SK-N-SH treated with all-trans-retinoic acid at 6 μM for 48 hours (cell line): ENCODE results near the gene GHRL.

ENCODE experiments used
- ARNTL ChIP-seq: fragments of 450-650 bp; formaldehyde crosslinking; IDR thresholded peaks from 2 replicates; pipeline ENCODE4 v1.5.0; 2020; ENCODE audit warnings: low read depth, mild to moderate bottlenecking, moderate library complexity, borderline replicate concordance
- BACH2 ChIP-seq: fragments of 250-450 bp; sonication (Bioruptor Pico); IDR thresholded peaks from 2 replicates; pipeline ENCODE4 v1.9.0; 2021; ENCODE audit warnings: mild to moderate bottlenecking, borderline replicate concordance
- PPARA ChIP-seq: fragments of 250-450 bp; sonication (Bioruptor Pico); IDR thresholded peaks from 2 replicates; pipeline ENCODE4 v1.5.0; 2020; ENCODE audit warnings: mild to moderate bottlenecking, borderline replicate concordance
- ZC3H10 ChIP-seq: fragments of 250-450 bp; sonication (Bioruptor Pico); IDR thresholded peaks from 2 replicates; pipeline ENCODE4 v1.5.1; 2021; ENCODE audit warnings: mild to moderate bottlenecking, moderate library complexity
- ZFP3 ChIP-seq: fragments of 250-450 bp; sonication (Bioruptor Pico); IDR thresholded peaks from 2 replicates; pipeline ENCODE4 v1.5.0; 2020; ENCODE audit warnings: mild to moderate bottlenecking, moderate library complexity
- ZFP30 ChIP-seq: fragments of 450-650 bp; formaldehyde crosslinking; IDR thresholded peaks from 2 replicates; pipeline ENCODE4 v1.5.0; 2022; ENCODE audit warnings: mild to moderate bottlenecking, moderate library complexity
- ZNF70 ChIP-seq: fragments of 450-650 bp; formaldehyde crosslinking; IDR thresholded peaks from 2 replicates; pipeline ENCODE4 v1.5.0; 2020; ENCODE audit warnings: mild to moderate bottlenecking, moderate library complexity
- TF ChIP-seq, protein P1 (sequence below): fragments of 250-450 bp; sonication (Bioruptor Pico); IDR thresholded peaks from 2 replicates; pipeline ENCODE4 v1.8.0; 2020; ENCODE audit warnings: mild to moderate bottlenecking, moderate library complexity, borderline replicate concordance

GRCh38 chr3:10273702-10274305 lies 18.9 kb downstream of the GHRL start:
- TF ChIP-seq ZFP3 (CRISPR knock-in tag) (no peak), ZC3H10 (no peak), ARNTL (CRISPR knock-in tag) (no peak), BACH2 (CRISPR knock-in tag) (no peak), ZNF70 (CRISPR knock-in tag) (no peak), PPARA (no peak), ZFP30 (CRISPR knock-in tag) (no peak)
- TF ChIP-seq, protein P1, sequence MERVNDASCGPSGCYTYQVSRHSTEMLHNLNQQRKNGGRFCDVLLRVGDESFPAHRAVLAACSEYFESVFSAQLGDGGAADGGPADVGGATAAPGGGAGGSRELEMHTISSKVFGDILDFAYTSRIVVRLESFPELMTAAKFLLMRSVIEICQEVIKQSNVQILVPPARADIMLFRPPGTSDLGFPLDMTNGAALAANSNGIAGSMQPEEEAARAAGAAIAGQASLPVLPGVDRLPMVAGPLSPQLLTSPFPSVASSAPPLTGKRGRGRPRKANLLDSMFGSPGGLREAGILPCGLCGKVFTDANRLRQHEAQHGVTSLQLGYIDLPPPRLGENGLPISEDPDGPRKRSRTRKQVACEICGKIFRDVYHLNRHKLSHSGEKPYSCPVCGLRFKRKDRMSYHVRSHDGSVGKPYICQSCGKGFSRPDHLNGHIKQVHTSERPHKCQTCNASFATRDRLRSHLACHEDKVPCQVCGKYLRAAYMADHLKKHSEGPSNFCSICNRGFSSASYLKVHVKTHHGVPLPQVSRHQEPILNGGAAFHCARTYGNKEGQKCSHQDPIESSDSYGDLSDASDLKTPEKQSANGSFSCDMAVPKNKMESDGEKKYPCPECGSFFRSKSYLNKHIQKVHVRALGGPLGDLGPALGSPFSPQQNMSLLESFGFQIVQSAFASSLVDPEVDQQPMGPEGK (CRISPR knock-in tag), result no peak
